ENCODE results near the gene OR7G2. TPM values are rescaled to one million over a fixed set of nuclear protein-coding genes. Genes with fewer than 3 reads are reported as not detected.

Gene OR7G2
- polyA plus RNA-seq, 3 donors, result not detected

DNA sequence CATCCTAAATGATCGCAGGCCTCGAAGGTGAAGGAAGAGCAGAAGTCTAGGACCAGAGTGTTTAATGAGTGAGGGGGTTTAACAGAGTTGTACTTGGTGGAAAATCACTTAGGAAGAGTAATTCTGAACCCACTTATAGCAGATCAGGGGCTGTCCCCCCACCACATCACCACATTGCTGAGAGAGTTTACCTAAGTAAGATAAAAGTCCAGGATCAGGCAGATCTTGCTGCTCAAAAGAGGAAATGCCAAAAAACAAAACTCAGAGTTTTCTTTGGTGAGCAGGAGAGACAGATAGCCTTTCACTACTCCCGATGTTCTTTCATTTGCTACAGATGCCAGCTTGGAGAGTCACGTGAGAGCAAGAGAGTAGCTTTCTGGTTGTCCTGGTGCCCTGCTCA lies 48.3 kb upstream of the OR7G2 start:
- Mint-ChIP-seq H3K36me3 (peaks cover 88 to 98% of the 10 kb centered on the region in 2 donors), H3K27ac (peak overlapping the region in 2 of 7 donors; percentile 37 to 39), H3K27me3 (ENCODE audit: low read depth in 3 of 3) (peaks cover 0 to 1% (median 0%) of the 10 kb centered on the region in 3 donors), H3K9me3 (peaks cover 67 to 89% (median 71%) of the 10 kb centered on the region in 7 donors), H3K4me3 (no peak overlapping the region), H3K4me1 (peaks cover 5% of the 10 kb centered on the region)
- intact Hi-C loops (cut with micrococcal nuclease), result no loop called here
- no peak for DNase-seq
- Histone ChIP-seq H3K27me3 (ENCODE audit: control insufficient read depth in 2 of 2, insufficient read depth in 2 of 2, low read length in 2 of 2) (no peaks in the 10 kb centered on the region), H3K27ac (ENCODE audit: low read depth in 1 of 2, low read length in 2 of 2) (no peak overlapping the region), H3K4me3 (replicated peaks in 1 of 3; ENCODE audit: low read depth in 2 of 3, low read length in 3 of 3) (no peak overlapping the region), H3K9ac (ENCODE audit: insufficient read depth, low read length, poor library complexity, severe bottlenecking) (no peak overlapping the region), H3K9me3 (replicated peaks in 1 of 2; ENCODE audit: control insufficient read depth in 1 of 2, insufficient read depth in 1 of 2, low read length in 2 of 2) (peaks cover 85 to 91% of the 10 kb centered on the region in 2 donors), H3K36me3 (replicated peaks in 1 of 2; ENCODE audit: control insufficient read depth in 1 of 2, insufficient read depth in 2 of 2, low read length in 2 of 2) (peaks cover 53 to 100% of the 10 kb centered on the region in 2 donors), H2AFZ (ENCODE audit: insufficient read depth, low read depth, low read length, poor library complexity, severe bottlenecking) (no peak overlapping the region), H3K4me1 (ENCODE audit: control insufficient read depth in 1 of 2, insufficient read depth in 2 of 2, low read length in 2 of 2) (no peaks in the 10 kb centered on the region), H4K20me1 (ENCODE audit: insufficient read depth, low read length) (peaks cover 33% of the 10 kb centered on the region), H3K79me2 (ENCODE audit: insufficient read depth, low read length) (peaks cover 68% of the 10 kb centered on the region), H3K4me2 (replicated peaks; ENCODE audit: extremely low read depth, low read length, poor library complexity, severe bottlenecking) (no peak overlapping the region)
- WGBS (ENCODE audit: insufficient coverage), result 100% methylated on average over 2 of the region's 4 CpGs
- no peak for TF ChIP-seq CTCF (IDR thresholded peaks at IDR 0.05)

DNA sequence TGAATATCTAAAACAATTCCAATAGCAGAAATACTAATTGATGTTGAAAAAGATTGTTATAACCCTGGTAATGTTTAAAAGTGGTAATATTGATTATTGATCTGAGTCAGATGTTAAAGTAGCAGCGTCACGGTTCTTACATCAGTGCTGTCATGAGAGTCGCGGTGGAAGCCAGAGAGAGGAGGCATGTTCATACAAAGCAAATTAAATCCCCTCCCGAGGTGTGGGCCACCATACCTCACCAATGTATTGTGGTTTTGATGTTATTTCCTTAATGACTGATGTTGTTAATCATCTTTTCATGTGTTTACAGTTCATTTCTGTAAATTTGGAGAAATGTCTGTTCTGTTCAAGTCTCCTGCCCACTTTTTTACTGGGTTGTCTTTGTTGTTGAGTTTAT lies 44.1 kb upstream of the OR7G2 start:
- H3K4me1 Mint-ChIP-seq, result peaks cover 20% of the 10 kb centered on the region
- H3K4me3 Mint-ChIP-seq, result no peak overlapping the region
- H3K79me2 ChIP-seq (ENCODE audit: insufficient read depth, low read length), result peaks cover 100% of the 10 kb centered on the region
- no peak overlapping the region for H3K9ac ChIP-seq (ENCODE audit: insufficient read depth, low read length, poor library complexity, severe bottlenecking)
- intact Hi-C loops (cut with micrococcal nuclease), result no loop called here
- H3K27ac Mint-ChIP-seq, result no peak overlapping the region
- peaks cover 63% of the 10 kb centered on the region for H4K20me1 ChIP-seq (ENCODE audit: insufficient read depth, low read length)
- no peak overlapping the region for H3K27ac ChIP-seq (ENCODE audit: low read depth in 1 of 2, low read length in 2 of 2)
- H3K4me3 ChIP-seq (replicated peaks in 1 of 3; ENCODE audit: low read depth in 2 of 3, low read length in 3 of 3), result no peak overlapping the region
- H3K27me3 ChIP-seq (ENCODE audit: control insufficient read depth in 2 of 2, insufficient read depth in 2 of 2, low read length in 2 of 2), result no peaks in the 10 kb centered on the region
- TF ChIP-seq CTCF (IDR thresholded peaks at IDR 0.05), result no peak
- peaks cover 84 to 87% of the 10 kb centered on the region in 2 donors for H3K9me3 ChIP-seq (replicated peaks in 1 of 2; ENCODE audit: control insufficient read depth in 1 of 2, insufficient read depth in 1 of 2, low read length in 2 of 2)
- peaks cover 25 to 100% of the 10 kb centered on the region in 2 donors for H3K36me3 ChIP-seq (replicated peaks in 1 of 2; ENCODE audit: control insufficient read depth in 1 of 2, insufficient read depth in 2 of 2, low read length in 2 of 2)
- peaks cover 81 to 94% of the 10 kb centered on the region in 2 donors for H3K36me3 Mint-ChIP-seq
- DNase-seq, result no peak
- no peak overlapping the region for H2AFZ ChIP-seq (ENCODE audit: insufficient read depth, low read depth, low read length, poor library complexity, severe bottlenecking)
- H3K27me3 Mint-ChIP-seq (ENCODE audit: low read depth in 3 of 3), result peaks cover 0 to 1% (median 0%) of the 10 kb centered on the region in 3 donors
- no peaks in the 10 kb centered on the region for H3K4me1 ChIP-seq (ENCODE audit: control insufficient read depth in 1 of 2, insufficient read depth in 2 of 2, low read length in 2 of 2)
- no CpG with 5 or more reads among the region's 5 CpGs for WGBS (ENCODE audit: insufficient coverage)
- H3K9me3 Mint-ChIP-seq, result peaks cover 62 to 74% (median 66%) of the 10 kb centered on the region in 7 donors
- H3K4me2 ChIP-seq (replicated peaks; ENCODE audit: extremely low read depth, low read length, poor library complexity, severe bottlenecking), result no peak overlapping the region

All from CD14-positive monocyte (primary cell).